Stimulated activated naive CD8-positive, alpha-beta T cell treated with anti-CD3 and anti-CD28 coated beads, Interleukin-15, amount 100 ng/mL, for 72 hours (primary cell): ENCODE data around the gene LTB4R.
A peak's percentile ranks its signal among the peaks of the same experiment; 100 is the strongest.

Experiments
- ATAC-seq: fragments of 150-1000 bp; cut with Tn5 transposase; 2 replicates; pipeline ENCODE4 v1.10.0; 2021; ENCODE audit warnings: mild to moderate bottlenecking, moderate library complexity
- DNase-seq, 2 donors: peaks; one replicate each; pipeline ENCODE4 v3.0.0; 2021 to 2022
- H3K27ac Mint-ChIP-seq, 2 donors: one replicate each; pipeline ENCODE4 v1.8.0; 2022; ENCODE audit warnings: mild to moderate bottlenecking in 2 of 2, mixed read lengths in 2 of 2, moderate library complexity in 2 of 2
- H3K27me3 Mint-ChIP-seq: one replicate; pipeline ENCODE4 v1.8.0; 2022; ENCODE audit warnings: mixed read lengths
- H3K4me1 Mint-ChIP-seq: one replicate; pipeline ENCODE4 v1.8.0; 2022; ENCODE audit warnings: mild to moderate bottlenecking, mixed read lengths
- H3K4me3 Mint-ChIP-seq, 2 donors: one replicate each; pipeline ENCODE4 v1.8.0; 2022; ENCODE audit warnings: mild to moderate bottlenecking in 2 of 2, mixed read lengths in 2 of 2, moderate library complexity in 1 of 2
- H3K9me3 Mint-ChIP-seq, 2 donors: one replicate each; pipeline ENCODE4 v1.8.0; 2022; ENCODE audit warnings: mixed read lengths in 2 of 2

LTB4R gene

GRCh38 chr14:24360281-24360680 is 49.0 kb downstream of the LTB4R start:
- H3K4me1 Mint-ChIP-seq: peaks cover 5% of the 10 kb centered on the region
- no peaks in the 10 kb centered on the region for H3K9me3 Mint-ChIP-seq
- DNase-seq (no peak), ATAC-seq (no peak)
- H3K27me3 Mint-ChIP-seq: peaks cover 29% of the 10 kb centered on the region
- no peak overlapping the region for H3K27ac Mint-ChIP-seq
- no peak overlapping the region for H3K4me3 Mint-ChIP-seq

GRCh38 chr14:24361326-24361725 is 50.0 kb downstream of the LTB4R start:
- Mint-ChIP-seq H3K4me1 (peaks cover 14% of the 10 kb centered on the region), H3K27ac (no peak overlapping the region), H3K27me3 (peaks cover 40% of the 10 kb centered on the region), H3K4me3 (no peak overlapping the region), H3K9me3 (no peaks in the 10 kb centered on the region)
- no peak for ATAC-seq
- DNase-seq: no peak

GRCh38 chr14:24362241-24362960 is 51.1 kb downstream of the LTB4R start:
- Mint-ChIP-seq H3K27me3 (peaks cover 49% of the 10 kb centered on the region), H3K9me3 (no peaks in the 10 kb centered on the region), H3K4me1 (peaks cover 23% of the 10 kb centered on the region), H3K4me3 (no peak overlapping the region), H3K27ac (no peak overlapping the region)
- ATAC-seq (no peak), DNase-seq (no peak)

- no peaks in the 10 kb centered on the region for H3K9me3 Mint-ChIP-seq
Observed at GRCh38 chr14:24363401-24363800, 52.1 kb downstream of the LTB4R start.

GRCh38 chr14:24364841-24365240 is 53.5 kb downstream of the LTB4R start:
- ATAC-seq (no peak), DNase-seq (no peak)
- H3K27me3 Mint-ChIP-seq: peaks cover 71% of the 10 kb centered on the region
- H3K4me1 Mint-ChIP-seq: peaks cover 44% of the 10 kb centered on the region
- H3K27ac Mint-ChIP-seq: no peak overlapping the region
- no peak overlapping the region for H3K4me3 Mint-ChIP-seq
- no peaks in the 10 kb centered on the region for H3K9me3 Mint-ChIP-seq

More at GRCh38 chr14:24363401-24363800, 52.1 kb downstream of the LTB4R start:
- Mint-ChIP-seq H3K27me3 (peaks cover 59% of the 10 kb centered on the region), H3K27ac (no peak overlapping the region), H3K4me1 (peaks cover 33% of the 10 kb centered on the region), H3K4me3 (no peak overlapping the region)
- DNase-seq (no peak), ATAC-seq (no peak)

GRCh38 chr14:24365600-24366412 is 54.5 kb downstream of the LTB4R start:
- Mint-ChIP-seq H3K4me3 (peak overlapping the region; percentile 82 to 92), H3K4me1 (peaks cover 44% of the 10 kb centered on the region), H3K9me3 (no peaks in the 10 kb centered on the region), H3K27ac (peak overlapping the region in 1 of 2 donors; percentile 88), H3K27me3 (peaks cover 70% of the 10 kb centered on the region)
- peak; percentile 74 to 83 for DNase-seq
- ATAC-seq: peak; percentile 78

GRCh38 chr14:24366413-24366720 is 55.1 kb downstream of the LTB4R start:
- peaks cover 44% of the 10 kb centered on the region for H3K4me1 Mint-ChIP-seq
- H3K9me3 Mint-ChIP-seq: no peaks in the 10 kb centered on the region
- DNase-seq (no peak), ATAC-seq (no peak)
- H3K27me3 Mint-ChIP-seq: peaks cover 64% of the 10 kb centered on the region
- no peak overlapping the region for H3K27ac Mint-ChIP-seq
- peak overlapping the region; percentile 82 to 92 for H3K4me3 Mint-ChIP-seq

- ATAC-seq (peak; percentile 53), DNase-seq (peak; percentile 60 to 62)
- peak overlapping the region; percentile 82 to 92 for H3K4me3 Mint-ChIP-seq
- peaks cover 59% of the 10 kb centered on the region for H3K27me3 Mint-ChIP-seq
- no peak overlapping the region for H3K27ac Mint-ChIP-seq
- H3K4me1 Mint-ChIP-seq: peaks cover 44% of the 10 kb centered on the region
- H3K9me3 Mint-ChIP-seq: no peaks in the 10 kb centered on the region
Observed at GRCh38 chr14:24366721-24367513, 55.6 kb downstream of the LTB4R start.
